GOT3 (cell line): ENCODE measurements around the gene P4HA1.

Source experiments
- DNase-seq: peaks from one replicate; lab custom pipeline; 2025; ENCODE audit warnings: mixed read lengths; lab: John Stamatoyannopoulos, UW

Gene P4HA1

DNA sequence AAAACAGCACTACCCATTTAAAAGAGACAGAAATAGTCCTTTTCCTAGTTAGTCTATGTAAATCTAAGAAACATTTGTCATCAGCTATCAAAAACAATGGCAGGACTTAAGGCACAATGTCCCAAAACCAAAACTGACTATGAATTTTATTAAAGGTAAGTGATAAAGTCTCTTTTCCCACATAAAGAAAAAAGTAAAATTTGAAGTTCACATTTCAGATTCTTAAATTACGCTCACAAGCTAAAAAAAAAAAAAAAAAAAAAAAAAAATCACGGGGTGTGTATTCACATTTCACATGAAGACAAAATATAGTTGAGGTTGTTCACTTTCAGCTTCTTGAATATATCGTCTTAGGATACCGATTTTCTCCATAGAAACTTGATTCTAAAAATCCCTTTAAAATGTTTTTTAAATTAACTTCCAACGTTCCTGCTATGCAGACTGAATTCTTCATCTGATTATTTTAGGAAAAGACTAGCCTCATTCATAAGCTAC lies 1.6 kb downstream of the P4HA1 start:
- DNase-seq, result no peak

DNA sequence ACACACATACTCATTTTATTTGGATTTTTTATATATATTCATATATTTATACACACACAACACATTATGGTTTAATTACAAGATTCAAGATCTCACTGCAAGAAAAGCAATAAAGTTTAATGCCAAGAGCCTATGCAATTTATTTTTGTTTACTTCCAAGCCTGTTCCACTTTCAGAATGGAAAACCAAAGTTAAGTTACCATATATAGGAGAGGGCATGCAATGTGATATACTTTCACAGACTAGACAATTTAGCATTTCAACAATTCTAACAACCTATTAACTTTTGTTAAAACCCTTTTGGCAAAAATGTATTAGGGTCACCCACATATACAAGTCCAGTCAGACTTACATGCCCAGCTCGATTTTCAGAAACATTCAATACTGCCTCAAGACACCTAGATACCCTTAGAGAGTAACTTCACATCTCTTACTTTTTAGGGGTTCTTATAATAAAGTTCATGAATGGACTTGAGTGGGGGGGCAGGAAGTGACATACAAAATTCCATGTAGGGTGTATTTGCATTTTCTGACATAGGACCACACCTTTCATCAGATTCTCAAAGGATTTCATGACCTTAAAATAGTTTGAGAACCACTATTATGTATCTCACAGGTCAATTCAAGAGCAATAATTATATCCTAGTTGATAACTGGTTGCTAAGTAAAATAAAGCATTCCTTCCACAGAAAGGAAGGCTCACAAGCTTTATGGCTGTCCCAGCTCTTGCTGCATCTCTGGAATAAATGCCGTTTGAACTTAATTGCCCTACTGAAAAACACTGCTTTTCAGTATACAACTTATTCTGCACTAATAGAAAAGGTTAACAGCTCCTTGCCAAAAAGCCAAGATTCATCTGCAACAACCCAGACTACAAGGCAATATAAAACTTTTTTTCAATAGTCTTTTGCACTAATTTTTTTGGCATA lies 2.5 kb downstream of the P4HA1 start:
- DNase-seq, result no peak

- DNase-seq, result no peak
Observed at GRCh38 chr10:73092830-73093229, 3.8 kb downstream of the P4HA1 start.

GRCh38 chr10:73088304-73088703 lies 8.4 kb downstream of the P4HA1 start:
- no peak for DNase-seq

- no peak for DNase-seq
Observed at GRCh38 chr10:73086816-73087215, 9.8 kb downstream of the P4HA1 start.

GRCh38 chr10:73084209-73084608 lies 12.5 kb downstream of the P4HA1 start:
- no peak for DNase-seq

GRCh38 chr10:73083221-73083620 lies 13.4 kb downstream of the P4HA1 start:
- no peak for DNase-seq

GRCh38 chr10:73079779-73080541 lies 16.7 kb downstream of the P4HA1 start:
- DNase-seq, result no peak

DNA sequence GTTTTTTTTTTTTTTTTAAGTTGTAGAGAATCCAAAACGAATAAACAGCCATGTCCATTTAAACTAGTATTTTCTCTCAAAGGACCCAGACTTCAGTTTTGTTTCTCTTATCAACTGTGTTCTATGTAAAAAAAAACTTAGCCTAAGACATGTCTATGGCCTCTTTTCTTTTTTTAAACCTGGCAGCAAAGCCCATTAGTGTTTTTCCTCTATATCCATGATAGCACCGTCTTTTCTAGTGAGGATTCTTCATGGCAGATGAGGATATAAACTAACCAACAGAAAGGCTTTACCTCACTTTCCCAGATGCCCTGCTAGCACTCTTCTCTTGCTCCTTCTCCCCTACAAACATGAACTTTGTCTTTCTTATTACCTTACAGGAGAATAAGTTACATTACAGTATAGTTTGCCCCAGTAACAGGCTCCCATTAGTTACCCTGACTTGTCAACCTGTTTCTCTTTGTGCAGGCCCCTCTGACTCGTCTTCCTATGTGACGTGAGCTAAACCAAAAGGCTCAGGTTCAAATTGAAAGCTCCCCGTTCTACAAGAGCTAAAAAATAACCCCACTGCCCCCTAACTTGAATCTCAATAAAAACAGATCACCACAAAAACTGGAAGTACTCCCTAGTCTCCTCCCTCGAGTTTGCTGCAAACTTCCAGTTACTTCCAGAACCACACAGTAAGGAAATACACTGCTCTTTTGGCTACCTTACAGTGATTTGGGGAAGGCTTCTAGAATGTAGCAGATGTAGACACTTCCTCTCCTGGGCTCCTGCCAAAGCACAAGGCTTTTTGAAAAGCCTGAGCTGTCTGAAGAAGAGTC lies 20.1 kb downstream of the P4HA1 start:
- no peak for DNase-seq

DNA sequence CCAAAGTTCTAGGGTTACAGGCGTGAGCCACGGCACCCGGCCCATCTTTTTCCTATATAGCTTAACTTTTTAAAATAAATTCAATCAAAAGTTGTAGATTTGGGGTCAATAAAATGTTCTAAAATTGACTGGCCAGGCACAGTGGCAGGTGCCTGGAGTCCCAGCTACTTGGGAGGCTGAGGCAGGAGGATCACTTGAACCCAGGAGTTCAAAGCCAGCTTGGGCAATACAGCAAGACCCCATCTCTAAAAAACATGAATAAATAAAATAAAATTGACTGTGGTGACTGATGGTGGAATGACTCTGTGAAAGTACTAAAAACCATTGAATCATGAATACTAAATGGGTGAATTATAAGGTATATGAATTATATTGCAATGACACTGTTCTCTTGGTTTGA lies 20.8 kb downstream of the P4HA1 start:
- no peak for DNase-seq

GRCh38 chr10:73073627-73074026 lies 23.0 kb downstream of the P4HA1 start:
- DNase-seq, result no peak

DNA sequence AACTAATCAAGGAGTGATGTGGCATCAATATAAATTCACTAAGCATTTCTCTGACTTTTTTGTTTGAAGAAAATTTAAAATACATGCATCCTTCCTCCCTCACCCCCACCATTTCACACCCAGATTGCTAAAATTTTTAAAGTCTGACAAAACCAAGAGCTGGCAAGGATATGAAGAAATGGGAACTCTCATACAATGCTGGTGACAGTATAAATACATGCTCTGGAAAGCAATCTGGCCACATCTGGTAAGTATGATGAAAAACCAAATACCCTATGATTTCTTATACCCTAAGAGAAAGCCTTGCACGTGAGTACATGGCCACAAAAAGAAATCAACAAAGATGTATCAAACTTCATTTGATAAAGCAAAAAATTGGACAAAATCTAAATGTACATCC lies 31.2 kb downstream of the P4HA1 start:
- DNase-seq, result no peak

DNA sequence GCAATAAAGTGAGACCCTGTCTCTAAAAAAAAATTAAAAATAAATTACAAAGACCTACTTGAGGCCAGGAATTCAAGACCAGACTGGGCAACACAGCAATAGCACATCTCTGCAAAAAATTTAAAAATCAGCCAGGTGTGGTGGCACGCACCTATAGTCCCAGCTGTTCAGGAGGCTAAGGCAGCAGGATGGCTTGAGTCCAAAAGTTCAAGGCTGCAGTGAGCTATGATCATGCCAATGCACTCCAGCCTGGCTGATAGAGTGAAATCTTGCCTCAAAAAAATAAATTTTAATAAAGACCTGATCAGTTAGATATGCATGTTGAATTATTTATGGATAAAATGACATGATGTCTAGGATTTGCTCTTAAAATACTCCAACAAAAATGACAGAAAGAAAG lies 34.9 kb downstream of the P4HA1 start:
- no peak for DNase-seq

- no peak for DNase-seq
Observed at GRCh38 chr10:73060738-73061635, 35.7 kb downstream of the P4HA1 start.

- no peak for DNase-seq
Observed at GRCh38 chr10:73060173-73060572, 36.5 kb downstream of the P4HA1 start.

GRCh38 chr10:73058057-73058591 lies 38.5 kb downstream of the P4HA1 start:
- no peak for DNase-seq

DNA sequence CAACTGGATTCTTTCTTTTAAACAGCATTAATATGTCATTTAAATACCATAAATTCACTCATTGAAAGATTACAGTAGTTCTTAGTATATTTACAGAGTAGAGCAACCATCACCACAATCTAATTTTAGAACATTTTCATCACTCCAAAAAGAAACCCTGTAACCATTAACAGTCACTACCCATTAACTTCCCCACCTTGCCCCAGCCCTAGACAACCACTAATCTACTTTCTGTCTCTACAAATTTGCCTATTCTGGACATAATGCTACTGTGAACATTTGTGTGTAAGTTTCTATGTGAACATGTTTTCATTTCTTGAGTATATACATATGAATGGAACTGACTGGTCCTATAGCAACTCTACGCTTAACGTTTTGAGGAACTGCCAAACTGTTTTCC lies 42.4 kb downstream of the P4HA1 start:
- no peak for DNase-seq

DNA sequence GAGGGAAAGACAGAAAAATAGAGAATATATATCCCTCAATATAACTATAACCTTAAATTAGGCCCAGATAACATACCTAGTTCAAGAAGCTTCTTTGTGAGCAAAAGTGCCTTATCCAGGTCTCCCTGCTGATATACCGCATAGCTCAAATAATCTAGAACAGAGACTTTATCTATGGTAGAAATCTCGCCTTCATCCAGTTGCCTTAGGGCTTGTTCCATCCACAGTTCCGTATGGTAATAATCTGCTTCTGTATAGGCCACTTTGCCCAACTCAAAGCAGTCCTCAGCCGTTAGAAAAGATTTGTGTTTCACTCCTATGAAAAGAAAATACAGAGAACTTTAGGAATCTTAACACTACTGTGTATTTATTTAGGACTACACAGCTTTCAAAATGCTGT lies 43.4 kb downstream of the P4HA1 start:
- no peak for DNase-seq

DNA sequence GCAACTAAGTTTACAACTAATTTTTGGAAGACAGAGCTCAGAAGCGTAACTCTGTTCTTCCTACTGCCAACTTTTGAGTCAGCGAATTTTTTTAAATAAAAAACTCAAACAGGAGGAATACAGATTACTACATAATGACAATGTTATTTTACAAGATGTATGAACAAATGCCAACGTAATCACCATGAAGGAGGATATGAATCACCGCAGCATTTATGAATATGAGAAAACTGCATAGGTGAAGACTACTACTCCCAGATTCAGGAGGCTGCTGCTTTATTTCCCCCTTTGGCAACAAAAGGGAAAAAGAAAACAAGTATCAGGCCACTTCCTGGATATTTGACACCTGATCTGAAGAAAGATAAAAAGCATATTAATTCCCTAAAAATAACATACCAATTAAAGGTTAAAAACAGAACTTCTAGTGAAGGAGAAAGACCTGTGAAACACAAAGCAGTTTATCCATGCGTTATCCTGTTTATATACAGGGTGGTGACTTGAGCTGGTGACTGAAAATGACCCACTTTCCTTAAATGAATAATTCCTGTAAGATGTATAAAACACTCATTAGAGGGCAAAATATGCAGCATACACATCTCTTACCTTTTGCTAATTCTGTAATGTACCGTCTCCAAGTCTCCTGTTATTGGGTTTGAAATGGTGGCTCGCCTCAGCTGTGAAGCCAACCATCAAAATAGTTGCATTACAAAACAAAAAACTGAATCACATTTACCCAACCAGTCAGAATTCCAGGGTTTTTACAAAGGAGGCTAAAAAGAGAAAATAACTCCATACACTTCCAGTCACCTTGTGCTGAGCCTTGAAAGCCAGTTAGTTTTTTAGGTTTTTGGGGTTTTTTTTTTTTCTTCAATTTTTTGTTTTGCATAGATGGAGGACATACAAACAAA lies 52.0 kb downstream of the P4HA1 start:
- DNase-seq, result no peak
